IMR-90 (cell line): ENCODE results near the gene LRRC26. TPM values are rescaled to one million over a fixed set of nuclear protein-coding genes. Genes with fewer than 3 reads are reported as not detected.

ENCODE experiments used
- ATAC-seq: fragments of 200-7000 bp; cut with Tn5 transposase; 2 replicates; pipeline ENCODE4 v1.9.1; 2020; ENCODE audit warnings: low read depth, mild to moderate bottlenecking, moderate library complexity
- BruUV-seq: library from RNA; stranded (reverse); fragments of 400-500 nt; replicated peaks from 2 replicates; lab custom pipeline; 2021; lab: Mats Ljungman, UMichigan
- CTCF ChIA-PET: fragments of 300-600 bp; formaldehyde crosslinking; extraction: SDS; loops from one replicate; lab custom pipeline; 2021; ENCODE audit warnings: antibody characterized with exemption; lab: Yijun Ruan, JAX
- POLR2A ChIA-PET: fragments of 300-600 bp; sonication (Branson Sonifier 250); formaldehyde crosslinking; loops from one replicate; lab custom pipeline; 2022; ENCODE audit warnings: antibody characterized with exemption; ENCODE audit not compliant: unreplicated experiment; lab: Charles Lee
- DNase-seq: peaks from one replicate; pipeline ENCODE4 v3.0.0; 2013
- H2AFZ ChIP-seq: replicated peaks from 2 replicates; pipeline ENCODE3; 2013; ENCODE audit warnings: low read length, mild to moderate bottlenecking; ENCODE audit not compliant: poor library complexity
- H2AK5ac ChIP-seq: 2 replicates; pipeline ENCODE4 v1.6.1; 2013; ENCODE audit warnings: low read depth, low read length, inconsistent platforms
- H2AK9ac ChIP-seq: replicated peaks from 2 replicates; pipeline ENCODE3; 2013; ENCODE audit warnings: mild to moderate bottlenecking, low read depth, low read length, moderate library complexity; ENCODE audit not compliant: poor library complexity
- H2BK120ac ChIP-seq: 2 replicates; pipeline ENCODE4 v1.6.1; 2013; ENCODE audit warnings: low read depth, low read length, inconsistent platforms
- H2BK15ac ChIP-seq: 3 replicates; pipeline ENCODE4 v1.6.1; 2013; ENCODE audit warnings: low read depth, low read length, inconsistent platforms
- H2BK20ac ChIP-seq: 2 replicates; pipeline ENCODE4 v1.6.1; 2013; ENCODE audit warnings: low read depth, mild to moderate bottlenecking, inconsistent platforms, low read length, moderate library complexity
- H2BK5ac ChIP-seq: 2 replicates; pipeline ENCODE4 v1.6.1; 2013; ENCODE audit warnings: mild to moderate bottlenecking, low read depth, low read length, inconsistent platforms; ENCODE audit not compliant: poor library complexity, severe bottlenecking
- H3K14ac ChIP-seq: replicated peaks from 2 replicates; pipeline ENCODE4 v1.6.1; 2013; ENCODE audit warnings: low read depth, low read length, inconsistent platforms
- H3K18ac ChIP-seq: 2 replicates; pipeline ENCODE4 v1.6.1; 2013; ENCODE audit warnings: low read depth, low read length, control low read depth
- H3K23ac ChIP-seq: 2 replicates; pipeline ENCODE4 v1.6.1; 2013; ENCODE audit warnings: low read depth, low read length, inconsistent platforms
- H3K27ac ChIP-seq: 2 replicates; pipeline ENCODE4 v1.5.1; 2013; ENCODE audit warnings: mild to moderate bottlenecking, control low read depth, low read length; ENCODE audit not compliant: insufficient read depth
- H3K27me3 ChIP-seq: 2 replicates; pipeline ENCODE4 v1.6.1; 2013; ENCODE audit warnings: low read length; ENCODE audit not compliant: control insufficient read depth, insufficient read depth
- H3K36me3 ChIP-seq: 2 replicates; pipeline ENCODE4 v1.6.1; 2013; ENCODE audit warnings: low read length, mixed read lengths; ENCODE audit not compliant: control insufficient read depth, insufficient read depth
- H3K4ac ChIP-seq: 2 replicates; pipeline ENCODE4 v1.6.1; 2013; ENCODE audit warnings: low read depth, low read length, inconsistent platforms
- H3K4me1 ChIP-seq: 2 replicates; pipeline ENCODE4 v1.6.1; 2013; ENCODE audit warnings: low read length, mixed read lengths; ENCODE audit not compliant: control insufficient read depth, insufficient read depth
- H3K4me2 ChIP-seq: 2 replicates; pipeline ENCODE4 v1.6.1; 2013; ENCODE audit warnings: low read depth, mild to moderate bottlenecking, control low read depth, low read length, moderate library complexity
- H3K4me3 ChIP-seq: 2 replicates; pipeline ENCODE4 v1.5.1; 2013; ENCODE audit warnings: low read depth, mild to moderate bottlenecking, control low read depth, low read length, moderate library complexity; ENCODE audit not compliant: insufficient read depth
- H3K56ac ChIP-seq: 2 replicates; pipeline ENCODE4 v1.6.1; 2013; ENCODE audit warnings: low read length, inconsistent platforms; ENCODE audit not compliant: insufficient read depth; ENCODE audit errors: extremely low read depth
- H3K79me1 ChIP-seq, 2 experiments: 2 replicates each; pipeline ENCODE4 v1.6.1; 2013; ENCODE audit warnings: low read length in 2 of 2, inconsistent platforms in 1 of 2, low read depth in 1 of 2
- H3K9ac ChIP-seq: 2 replicates; pipeline ENCODE4 v1.6.1; 2013; ENCODE audit warnings: low read depth, low read length, control low read depth
- H3K9me1 ChIP-seq: 2 replicates; pipeline ENCODE4 v1.6.1; 2013; ENCODE audit warnings: low read length, inconsistent platforms; ENCODE audit not compliant: insufficient read depth
- H3K9me3 ChIP-seq: 2 replicates; pipeline ENCODE4 v1.6.1; 2013; ENCODE audit warnings: low read length; ENCODE audit not compliant: control insufficient read depth, insufficient read depth
- H4K20me1 ChIP-seq: 2 replicates; pipeline ENCODE4 v1.6.1; 2013; ENCODE audit warnings: low read length, inconsistent platforms; ENCODE audit not compliant: insufficient read depth
- H4K5ac ChIP-seq: 2 replicates; pipeline ENCODE4 v1.6.1; 2013; ENCODE audit warnings: mild to moderate bottlenecking, low read depth, low read length, control low read depth
- H4K8ac ChIP-seq, 2 experiments: 2 replicates each; pipeline ENCODE4 v1.6.1; 2013; ENCODE audit warnings: low read depth in 2 of 2, low read length in 2 of 2, control low read depth in 1 of 2, inconsistent platforms in 1 of 2
- H4K91ac ChIP-seq: 2 replicates; pipeline ENCODE4 v1.6.1; 2013; ENCODE audit warnings: low read depth, low read length, inconsistent platforms; ENCODE audit not compliant: insufficient read depth
- CHD1 ChIP-seq: IDR thresholded peaks from 2 replicates; pipeline ENCODE4 v1.6.1; 2012; ENCODE audit warnings: low read depth, low read length, improper control_type of control experiment
- FOS ChIP-seq: fragments of 150-350 bp; IDR thresholded peaks from 2 replicates; pipeline ENCODE4 v1.6.1; 2016; ENCODE audit warnings: low read depth, low read length
- MAFK ChIP-seq: IDR thresholded peaks from 2 replicates; pipeline ENCODE4 v1.6.1; 2012; ENCODE audit warnings: low read depth, low read length, improper control_type of control experiment
- RCOR1 ChIP-seq: IDR thresholded peaks from 2 replicates; pipeline ENCODE4 v1.6.1; 2012; ENCODE audit warnings: mild to moderate bottlenecking, low read length, improper control_type of control experiment; ENCODE audit not compliant: insufficient replicate concordance
- RFX5 ChIP-seq: IDR thresholded peaks from 2 replicates; pipeline ENCODE4 v1.8.0; 2012; ENCODE audit warnings: low read depth, mild to moderate bottlenecking, low read length, moderate library complexity
- SMC3 ChIP-seq: fragments of 150-350 bp; IDR thresholded peaks from 2 replicates; pipeline ENCODE4 v1.6.1; 2016; ENCODE audit warnings: low read depth, mild to moderate bottlenecking, antibody characterized with exemption, low read length, moderate library complexity
- USF2 ChIP-seq: fragments of 150-350 bp; IDR thresholded peaks from 2 replicates; pipeline ENCODE4 v1.6.1; 2017; ENCODE audit warnings: mild to moderate bottlenecking, antibody characterized with exemption, low read length, low read depth
- WGBS, 2 experiments: methylation state at CpG; one replicate each; pipeline versions ENCODE4 v1.1.5 to v1.1.7; 2013; ENCODE audit warnings: missing lambda C conversion rate in 2 of 2; ENCODE audit not compliant: insufficient read length in 1 of 2; ENCODE audit errors: extremely low coverage in 2 of 2; 5-methylcytosine and 5-hydroxymethylcytosine counted together
- dilution Hi-C: fragments of 300-500 bp; cut with HindIII; formaldehyde crosslinking; loops from one replicate; pipeline ENCODE4 v1.14.3; 2018; ENCODE audit warnings: low sequenced_read_pairs; ENCODE audit not compliant: unreplicated experiment
- in situ Hi-C: fragments of 300-500 bp; cut with MboI; formaldehyde crosslinking; loops from 3 replicates; pipeline ENCODE4 v1.14.3; 2019; ENCODE audit warnings: low sequenced_read_pairs, inconsistent platforms, mixed read lengths
- intact Hi-C: fragments of 100-400 bp; cut with micrococcal nuclease; formaldehyde crosslinking; loops from 2 replicates; pipeline ENCODE4 v1.10.0; 2022
- polyA plus RNA-seq, 3 experiments: library from polyadenylated mRNA; depleted of rRNA; stranded (reverse); fragments of >200 nt; gene quantifications; 2 replicates each; pipeline ENCODE4 v1.2.3, GENCODE V29; 2012; ENCODE audit warnings: low replicate concordance in 1 of 3
- total RNA-seq: library from RNA; depleted of rRNA; stranded (reverse); fragments of >200 nt; gene quantifications from 2 replicates; pipeline ENCODE4 v1.2.3, GENCODE V29; 2012

The LRRC26 gene
- total and polyA plus RNA-seq, 2 of the 4 experiments (the other 2 are of a cell fraction): not detected

GRCh38 chr9:137214620-137215019 is 44.8 kb upstream of the LRRC26 start:
- Histone ChIP-seq H3K14ac (no peak overlapping the region), H3K27me3 (no peaks in the 10 kb centered on the region), H3K9ac (no peak overlapping the region), H2BK15ac (no peak overlapping the region), H2AK9ac (no peak overlapping the region), H3K23ac (no peak overlapping the region), H3K4ac (no peak overlapping the region), H4K20me1 (no peaks in the 10 kb centered on the region), H3K9me1 (peaks cover 3% of the 10 kb centered on the region; the same call in 1 of the 2 replicates), H3K79me1 (peaks cover 0 to 6% of the 10 kb centered on the region in 2 experiments; a peak in 1 of 4 replicates), H3K4me3 (no peak overlapping the region), H3K18ac (no peak overlapping the region), H4K5ac (no peak overlapping the region), H2AK5ac (no peak overlapping the region), H3K56ac (no peak overlapping the region), H3K27ac (no peak overlapping the region), H3K9me3 (no peaks in the 10 kb centered on the region), H3K4me2 (no peak overlapping the region), H3K4me1 (peaks cover 6% of the 10 kb centered on the region), H2BK20ac (no peak overlapping the region), H2AFZ (no peak overlapping the region), H2BK5ac (no peak overlapping the region), H4K8ac (no peak overlapping the region), H2BK120ac (no peak overlapping the region), H3K36me3 (peaks cover 19% of the 10 kb centered on the region), H4K91ac (no peak overlapping the region)
- no peak for ATAC-seq
- DNase-seq: no peak
- in situ Hi-C loops (no loop called here), dilution Hi-C loops (no loop called here), intact Hi-C loops (no loop called here)
- BruUV-seq: no TSS peak
- ChIA-PET POLR2A (no interaction called here), CTCF (no interaction called here)
- 94% methylated on average over 12 of the region's 19 CpGs; no CpG with 5 or more reads in 1 of the 2 experiments for WGBS, 2 experiments
- TF ChIP-seq CHD1 (no peak), RFX5 (no peak), SMC3 (no peak), RCOR1 (no peak), FOS (no peak), USF2 (no peak), MAFK (no peak)
